Measurements from ENCODE around the gene SHPK.
A peak's percentile ranks its signal among the peaks of the same experiment; 100 is the strongest.

SHPK gene

GRCh38 chr17:3666516-3666915 lies 30.5 kb upstream of the SHPK start:
- no peak for TF ChIP-seq CTCF (IDR thresholded peaks at IDR 0.05; ENCODE audit: low read depth, low read length)
- Histone ChIP-seq H3K27me3 (ENCODE audit: insufficient read depth, low read depth, severe bottlenecking) (no peaks in the 10 kb centered on the region), H3K36me3 (peaks cover 36% of the 10 kb centered on the region), H3K9me3 (ENCODE audit: severe bottlenecking) (no peaks in the 10 kb centered on the region), H3K4me3 (ENCODE audit: low read depth, low read length) (no peak overlapping the region), H3K27ac (peak overlapping the region; percentile 96)
- DNase-seq, result no peak

GRCh38 chr17:3665834-3666233 lies 29.8 kb upstream of the SHPK start:
- H3K9me3 ChIP-seq (ENCODE audit: severe bottlenecking), result no peaks in the 10 kb centered on the region
- peaks cover 43% of the 10 kb centered on the region for H3K36me3 ChIP-seq
- H3K4me3 ChIP-seq (ENCODE audit: low read depth, low read length), result no peak overlapping the region
- no peaks in the 10 kb centered on the region for H3K27me3 ChIP-seq (ENCODE audit: insufficient read depth, low read depth, severe bottlenecking)
- no peak for DNase-seq
- no peak for TF ChIP-seq CTCF (IDR thresholded peaks at IDR 0.05; ENCODE audit: low read depth, low read length)
- no peak overlapping the region; the same call in 1 of the 2 replicates for H3K27ac ChIP-seq

DNA sequence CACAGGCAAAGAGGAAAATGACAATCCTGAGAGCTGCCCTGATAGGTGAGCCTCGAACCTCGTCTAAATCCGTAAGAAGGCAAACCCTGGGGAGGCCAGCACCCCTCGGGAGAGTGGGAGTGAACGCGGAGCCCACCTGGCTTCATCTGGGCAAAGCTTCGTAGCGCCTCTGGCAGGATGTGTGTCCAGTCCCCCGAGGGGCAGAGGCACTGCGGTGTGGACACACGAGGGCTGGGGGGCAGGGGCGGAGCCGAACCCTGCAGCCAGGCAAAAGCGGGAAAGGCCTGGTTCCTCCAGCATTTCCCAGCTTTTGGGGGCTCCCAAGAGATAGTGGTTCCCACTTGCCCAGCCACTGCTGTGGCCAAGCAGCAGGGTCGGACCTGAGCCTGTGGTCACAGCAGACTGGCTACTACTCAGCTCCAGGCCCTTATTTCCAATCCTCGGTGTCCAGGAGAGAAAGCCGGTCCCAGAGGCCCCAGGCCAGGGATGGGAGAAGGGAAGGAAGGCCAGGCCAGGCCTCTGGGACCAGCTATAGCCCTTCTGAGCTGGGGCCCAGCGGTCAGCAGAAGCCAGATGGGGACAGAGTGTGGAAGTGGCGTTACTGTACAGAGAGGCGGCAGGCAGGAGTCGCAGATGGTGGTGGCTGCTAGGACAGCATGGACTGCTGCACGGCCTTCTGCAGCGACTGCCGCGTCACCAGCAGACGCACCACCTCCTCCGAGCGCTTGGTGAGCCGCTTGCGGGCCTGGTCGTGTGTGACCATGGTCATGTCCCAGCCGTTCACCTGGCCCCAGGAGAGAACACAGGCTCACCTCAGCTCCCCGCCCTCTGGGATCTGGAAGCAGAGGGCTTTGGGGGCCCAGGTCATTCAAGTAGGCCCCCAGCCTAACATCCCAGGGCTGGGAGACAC lies 27.3 kb upstream of the SHPK start:
- DNase-seq, result peak; percentile 42
- no peak overlapping the region for H3K4me3 ChIP-seq (ENCODE audit: low read depth, low read length)
- H3K9me3 ChIP-seq (ENCODE audit: severe bottlenecking), result no peaks in the 10 kb centered on the region
- peaks cover 35% of the 10 kb centered on the region for H3K36me3 ChIP-seq
- H3K27me3 ChIP-seq (ENCODE audit: insufficient read depth, low read depth, severe bottlenecking), result no peaks in the 10 kb centered on the region
- peak; percentile 18; the same call in 1 of the 2 replicates for TF ChIP-seq CTCF (IDR thresholded peaks at IDR 0.05; ENCODE audit: low read depth, low read length)
- peak overlapping the region; percentile 31; the same call in 1 of the 2 replicates for H3K27ac ChIP-seq

DNA sequence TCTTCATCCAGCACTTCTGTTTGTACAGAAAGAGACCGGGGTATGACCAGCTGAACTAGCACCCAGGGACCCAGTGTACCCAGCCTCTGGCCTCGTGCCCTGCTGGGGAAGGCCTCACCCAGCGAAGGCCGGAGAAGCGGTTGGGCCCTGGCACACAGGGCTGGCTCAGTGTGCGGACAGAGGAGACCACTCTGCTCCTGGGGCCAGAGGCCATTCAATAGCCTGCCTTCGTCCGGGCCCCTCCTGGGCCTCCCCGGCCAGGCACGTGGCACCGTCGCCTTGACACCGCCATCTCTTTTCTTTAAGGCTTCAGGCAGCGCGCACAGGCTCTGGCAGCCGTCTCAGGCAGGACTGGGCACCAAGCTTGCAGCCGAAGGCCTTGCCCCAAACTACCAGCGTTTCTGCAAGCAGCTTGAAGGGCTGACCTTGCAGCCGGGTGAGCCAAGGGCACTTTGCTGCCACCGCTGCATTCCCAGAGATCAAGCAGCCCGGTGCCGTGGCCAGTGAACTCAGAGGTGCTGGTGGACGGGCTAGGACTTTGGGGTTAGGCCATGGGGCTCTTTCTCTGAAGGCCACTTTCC lies 24.4 kb upstream of the SHPK start:
- no peak for DNase-seq
- Histone ChIP-seq H3K9me3 (ENCODE audit: severe bottlenecking) (no peaks in the 10 kb centered on the region), H3K27me3 (ENCODE audit: insufficient read depth, low read depth, severe bottlenecking) (no peaks in the 10 kb centered on the region), H3K4me3 (ENCODE audit: low read depth, low read length) (no peak overlapping the region), H3K36me3 (peaks cover 34% of the 10 kb centered on the region), H3K27ac (no peak overlapping the region)
- no peak for TF ChIP-seq CTCF (IDR thresholded peaks at IDR 0.05; ENCODE audit: low read depth, low read length)

DNA sequence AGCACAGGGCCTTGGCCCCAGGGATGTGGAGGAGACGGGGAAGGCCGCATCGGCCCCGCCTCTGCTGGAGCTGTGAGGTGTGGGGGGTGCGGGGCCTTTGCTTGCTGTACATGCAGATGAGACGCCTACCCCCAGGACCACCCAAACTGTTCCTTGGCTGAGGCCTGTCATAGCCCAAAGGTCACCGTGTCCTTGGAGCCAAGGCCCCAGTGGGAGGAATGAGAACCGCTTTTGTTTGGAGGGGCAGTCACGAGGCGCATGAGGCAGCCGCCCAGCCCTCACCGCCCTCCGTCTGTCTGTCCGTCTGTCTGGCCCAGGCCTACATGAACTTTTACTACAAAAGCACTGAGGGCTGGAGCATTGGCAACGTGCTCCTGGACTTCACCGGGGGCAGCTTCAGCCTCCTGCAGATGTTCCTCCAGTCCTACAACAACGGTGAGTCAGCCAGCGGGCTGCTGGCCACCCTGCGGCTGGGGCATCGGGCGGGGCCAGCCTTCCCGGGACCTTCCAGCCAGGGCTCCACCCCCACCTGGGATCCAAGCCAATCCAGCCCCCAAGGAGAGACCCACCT lies 23.6 kb upstream of the SHPK start:
- no peak for DNase-seq

More for the DNA sequence above, 23.6 kb upstream of the SHPK start:
- no peak for TF ChIP-seq CTCF (IDR thresholded peaks at IDR 0.05; ENCODE audit: low read depth, low read length)
- Histone ChIP-seq H3K36me3 (peaks cover 33% of the 10 kb centered on the region), H3K27ac (no peak overlapping the region), H3K4me3 (ENCODE audit: low read depth, low read length) (no peak overlapping the region), H3K27me3 (ENCODE audit: insufficient read depth, low read depth, severe bottlenecking) (no peaks in the 10 kb centered on the region), H3K9me3 (ENCODE audit: severe bottlenecking) (no peaks in the 10 kb centered on the region)

Data from WERI-Rb-1 (cell line).